ENCODE data around the gene THUMPD3. TPM values are rescaled to one million over a fixed set of nuclear protein-coding genes. Genes with fewer than 3 reads are reported as not detected.

Gene THUMPD3
- total and polyA plus RNA-seq, 2 of the 13 experiments (the other 11 are each of a cell fraction or from before 2014, with no cell fraction given), result 31.2 to 44.1 TPM

DNA sequence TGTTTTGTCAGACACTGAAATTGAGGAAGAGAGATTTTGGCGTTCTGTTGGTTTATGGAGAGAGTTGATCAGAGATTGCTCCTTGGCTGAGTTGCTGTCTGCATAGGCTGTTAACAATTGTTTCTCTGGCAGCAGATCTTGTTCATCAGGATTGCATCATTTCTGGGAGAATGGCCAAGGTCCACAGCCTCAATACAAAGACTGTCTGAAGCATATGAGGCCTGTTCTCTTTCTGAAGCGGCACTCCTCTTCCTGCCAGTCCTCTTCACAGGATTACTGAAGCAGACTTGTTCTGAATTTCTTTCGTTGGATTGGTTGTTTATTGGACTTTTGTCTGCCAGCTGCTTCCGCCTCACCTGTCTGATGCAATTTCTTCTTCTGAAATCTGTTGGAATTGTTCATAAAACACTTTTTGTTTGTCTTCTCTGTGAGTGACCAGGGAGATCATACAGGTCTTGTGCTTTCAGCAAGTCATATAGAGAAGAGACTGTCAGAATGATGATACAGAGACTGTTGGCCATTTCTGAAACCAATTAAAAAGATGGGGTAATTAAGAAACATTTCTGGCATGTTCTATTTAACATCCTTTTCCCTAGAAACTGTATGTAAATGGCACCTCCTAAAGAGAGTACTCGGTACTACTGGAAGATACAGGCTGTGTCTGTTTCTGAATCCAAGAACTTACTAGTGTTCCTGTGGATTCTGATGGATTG lies 60.0 kb downstream of the THUMPD3 start (continued):
- TF ChIP-seq, protein P1, sequence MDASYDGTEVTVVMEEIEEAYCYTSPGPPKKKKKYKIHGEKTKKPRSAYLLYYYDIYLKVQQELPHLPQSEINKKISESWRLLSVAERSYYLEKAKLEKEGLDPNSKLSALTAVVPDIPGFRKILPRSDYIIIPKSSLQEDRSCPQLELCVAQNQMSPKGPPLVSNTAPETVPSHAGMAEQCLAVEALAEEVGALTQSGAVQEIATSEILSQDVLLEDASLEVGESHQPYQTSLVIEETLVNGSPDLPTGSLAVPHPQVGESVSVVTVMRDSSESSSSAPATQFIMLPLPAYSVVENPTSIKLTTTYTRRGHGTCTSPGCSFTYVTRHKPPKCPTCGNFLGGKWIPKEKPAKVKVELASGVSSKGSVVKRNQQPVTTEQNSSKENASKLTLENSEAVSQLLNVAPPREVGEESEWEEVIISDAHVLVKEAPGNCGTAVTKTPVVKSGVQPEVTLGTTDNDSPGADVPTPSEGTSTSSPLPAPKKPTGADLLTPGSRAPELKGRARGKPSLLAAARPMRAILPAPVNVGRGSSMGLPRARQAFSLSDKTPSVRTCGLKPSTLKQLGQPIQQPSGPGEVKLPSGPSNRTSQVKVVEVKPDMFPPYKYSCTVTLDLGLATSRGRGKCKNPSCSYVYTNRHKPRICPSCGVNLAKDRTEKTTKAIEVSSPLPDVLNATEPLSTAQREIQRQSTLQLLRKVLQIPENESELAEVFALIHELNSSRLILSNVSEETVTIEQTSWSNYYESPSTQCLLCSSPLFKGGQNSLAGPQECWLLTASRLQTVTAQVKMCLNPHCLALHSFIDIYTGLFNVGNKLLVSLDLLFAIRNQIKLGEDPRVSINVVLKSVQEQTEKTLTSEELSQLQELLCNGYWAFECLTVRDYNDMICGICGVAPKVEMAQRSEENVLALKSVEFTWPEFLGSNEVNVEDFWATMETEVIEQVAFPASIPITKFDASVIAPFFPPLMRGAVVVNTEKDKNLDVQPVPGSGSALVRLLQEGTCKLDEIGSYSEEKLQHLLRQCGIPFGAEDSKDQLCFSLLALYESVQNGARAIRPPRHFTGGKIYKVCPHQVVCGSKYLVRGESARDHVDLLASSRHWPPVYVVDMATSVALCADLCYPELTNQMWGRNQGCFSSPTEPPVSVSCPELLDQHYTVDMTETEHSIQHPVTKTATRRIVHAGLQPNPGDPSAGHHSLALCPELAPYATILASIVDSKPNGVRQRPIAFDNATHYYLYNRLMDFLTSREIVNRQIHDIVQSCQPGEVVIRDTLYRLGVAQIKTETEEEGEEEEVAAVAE (CRISPR knock-in tag; IDR thresholded peaks at IDR 0.05; ENCODE audit: borderline replicate concordance), result peak; percentile 50; the same call in 1 of the 2 replicates
- no peak for TF ChIP-seq PHB2 (IDR thresholded peaks at IDR 0.05; ENCODE audit: partially characterized antibody)
- TF ChIP-seq MEF2D (CRISPR knock-in tag; IDR thresholded peaks at IDR 0.05), result peak; percentile 41; the same call in 1 of the 2 replicates
- TF ChIP-seq TCF12 (IDR thresholded peaks at IDR 0.05), result no peak
- no peak for TF ChIP-seq TCF12 (CRISPR knock-in tag; IDR thresholded peaks at IDR 0.05)
- TF ChIP-seq POLR2AphosphoS5 (IDR thresholded peaks at IDR 0.05; ENCODE audit: low read depth, low read length), result no peak
- no peak for TF ChIP-seq SYNCRIP (IDR thresholded peaks at IDR 0.05; ENCODE audit: insufficient read depth, low read depth, low read length)
- TF ChIP-seq, protein P2, sequence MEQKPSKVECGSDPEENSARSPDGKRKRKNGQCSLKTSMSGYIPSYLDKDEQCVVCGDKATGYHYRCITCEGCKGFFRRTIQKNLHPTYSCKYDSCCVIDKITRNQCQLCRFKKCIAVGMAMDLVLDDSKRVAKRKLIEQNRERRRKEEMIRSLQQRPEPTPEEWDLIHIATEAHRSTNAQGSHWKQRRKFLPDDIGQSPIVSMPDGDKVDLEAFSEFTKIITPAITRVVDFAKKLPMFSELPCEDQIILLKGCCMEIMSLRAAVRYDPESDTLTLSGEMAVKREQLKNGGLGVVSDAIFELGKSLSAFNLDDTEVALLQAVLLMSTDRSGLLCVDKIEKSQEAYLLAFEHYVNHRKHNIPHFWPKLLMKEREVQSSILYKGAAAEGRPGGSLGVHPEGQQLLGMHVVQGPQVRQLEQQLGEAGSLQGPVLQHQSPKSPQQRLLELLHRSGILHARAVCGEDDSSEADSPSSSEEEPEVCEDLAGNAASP (CRISPR knock-in tag; IDR thresholded peaks at IDR 0.05; ENCODE audit: borderline replicate concordance), result peak; percentile 77; the same call in 1 of the 2 replicates
- 0 out of 2 replicates have a peak, but pooled peaks have one; percentile 72 for TF ChIP-seq ZNF510 (CRISPR knock-in tag; IDR thresholded peaks at IDR 0.05; ENCODE audit: low read depth)
- no peak for TF ChIP-seq MATR3 (CRISPR knock-in tag; IDR thresholded peaks at IDR 0.05)
- TF ChIP-seq, protein P3, sequence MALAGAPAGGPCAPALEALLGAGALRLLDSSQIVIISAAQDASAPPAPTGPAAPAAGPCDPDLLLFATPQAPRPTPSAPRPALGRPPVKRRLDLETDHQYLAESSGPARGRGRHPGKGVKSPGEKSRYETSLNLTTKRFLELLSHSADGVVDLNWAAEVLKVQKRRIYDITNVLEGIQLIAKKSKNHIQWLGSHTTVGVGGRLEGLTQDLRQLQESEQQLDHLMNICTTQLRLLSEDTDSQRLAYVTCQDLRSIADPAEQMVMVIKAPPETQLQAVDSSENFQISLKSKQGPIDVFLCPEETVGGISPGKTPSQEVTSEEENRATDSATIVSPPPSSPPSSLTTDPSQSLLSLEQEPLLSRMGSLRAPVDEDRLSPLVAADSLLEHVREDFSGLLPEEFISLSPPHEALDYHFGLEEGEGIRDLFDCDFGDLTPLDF (CRISPR knock-in tag; IDR thresholded peaks at IDR 0.05), result no peak
- TF ChIP-seq ZNF652 (CRISPR knock-in tag; IDR thresholded peaks at IDR 0.05; ENCODE audit: borderline replicate concordance, low read depth), result peak; percentile 60; the same call in 1 of the 2 replicates
- TF ChIP-seq ZMYM3 (CRISPR knock-in tag; IDR thresholded peaks at IDR 0.05), result peak; percentile 35; the same call in 1 of the 2 replicates
- TF ChIP-seq TCF7 (IDR thresholded peaks at IDR 0.05; ENCODE audit: low read depth), result peak; percentile 71
- TF ChIP-seq, protein P4, sequence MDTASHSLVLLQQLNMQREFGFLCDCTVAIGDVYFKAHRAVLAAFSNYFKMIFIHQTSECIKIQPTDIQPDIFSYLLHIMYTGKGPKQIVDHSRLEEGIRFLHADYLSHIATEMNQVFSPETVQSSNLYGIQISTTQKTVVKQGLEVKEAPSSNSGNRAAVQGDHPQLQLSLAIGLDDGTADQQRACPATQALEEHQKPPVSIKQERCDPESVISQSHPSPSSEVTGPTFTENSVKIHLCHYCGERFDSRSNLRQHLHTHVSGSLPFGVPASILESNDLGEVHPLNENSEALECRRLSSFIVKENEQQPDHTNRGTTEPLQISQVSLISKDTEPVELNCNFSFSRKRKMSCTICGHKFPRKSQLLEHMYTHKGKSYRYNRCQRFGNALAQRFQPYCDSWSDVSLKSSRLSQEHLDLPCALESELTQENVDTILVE (CRISPR knock-in tag; IDR thresholded peaks at IDR 0.05), result peak; percentile 86
- peak; percentile 39; the same call in 1 of the 2 replicates for TF ChIP-seq CCDC6 (CRISPR knock-in tag; IDR thresholded peaks at IDR 0.05)
- peak; percentile 72 for TF ChIP-seq POGZ (CRISPR knock-in tag; IDR thresholded peaks at IDR 0.05)
- TF ChIP-seq TOE1 (CRISPR knock-in tag; IDR thresholded peaks at IDR 0.05), result peak; percentile 62; the same call in 1 of the 2 replicates
- TF ChIP-seq, protein P5, sequence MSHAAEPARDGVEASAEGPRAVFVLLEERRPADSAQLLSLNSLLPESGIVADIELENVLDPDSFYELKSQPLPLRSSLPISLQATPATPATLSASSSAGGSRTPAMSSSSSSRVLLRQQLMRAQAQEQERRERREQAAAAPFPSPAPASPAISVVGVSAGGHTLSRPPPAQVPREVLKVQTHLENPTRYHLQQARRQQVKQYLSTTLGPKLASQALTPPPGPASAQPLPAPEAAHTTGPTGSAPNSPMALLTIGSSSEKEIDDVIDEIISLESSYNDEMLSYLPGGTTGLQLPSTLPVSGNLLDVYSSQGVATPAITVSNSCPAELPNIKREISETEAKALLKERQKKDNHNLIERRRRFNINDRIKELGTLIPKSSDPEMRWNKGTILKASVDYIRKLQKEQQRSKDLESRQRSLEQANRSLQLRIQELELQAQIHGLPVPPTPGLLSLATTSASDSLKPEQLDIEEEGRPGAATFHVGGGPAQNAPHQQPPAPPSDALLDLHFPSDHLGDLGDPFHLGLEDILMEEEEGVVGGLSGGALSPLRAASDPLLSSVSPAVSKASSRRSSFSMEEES (CRISPR knock-in tag; IDR thresholded peaks at IDR 0.05), result peak; percentile 65
- peak; percentile 14; the same call in 1 of the 2 replicates for TF ChIP-seq ZNF24 (IDR thresholded peaks at IDR 0.05)
- TF ChIP-seq ZNF317 (CRISPR knock-in tag; IDR thresholded peaks at IDR 0.05), result peak; percentile 79; the same call in 1 of the 2 replicates

All from HepG2 (cell line).